CD4-positive, CD25-positive, alpha-beta regulatory T cell (primary cell): ENCODE measurements around the gene TJP3. TPM values are rescaled to one million over a fixed set of nuclear protein-coding genes. Genes with fewer than 3 reads are reported as not detected.

Source experiments
- ATAC-seq, 2 donors: fragments of 150-1000 bp; cut with Tn5 transposase; one replicate each; pipeline ENCODE4 v1.10.0; 2021; ENCODE audit warnings: low read depth in 2 of 2, moderate number of reproducible peaks in 2 of 2, moderate library complexity in 1 of 2
- DNase-seq, 3 donors: peaks; one replicate each; pipeline versions ENCODE4 v3.0.0 to v3.0.0-alpha.2; 2012 to 2022; ENCODE audit warnings: mixed read lengths in 1 of 3
- H3K27ac ChIP-seq: one replicate; pipeline ENCODE4 v1.7.0; 2013; ENCODE audit warnings: mild to moderate bottlenecking, low read length; ENCODE audit not compliant: insufficient read depth, poor library complexity, severe bottlenecking
- H3K27me3 ChIP-seq: one replicate; pipeline ENCODE4 v1.7.0; 2013; ENCODE audit warnings: low read length; ENCODE audit not compliant: control insufficient read depth, insufficient read depth
- H3K36me3 ChIP-seq: one replicate; pipeline ENCODE4 v1.7.0; 2013; ENCODE audit warnings: mild to moderate bottlenecking, low read length, moderate library complexity; ENCODE audit not compliant: control insufficient read depth, insufficient read depth
- H3K4me1 ChIP-seq: 2 replicates; pipeline ENCODE4 v1.7.0; 2013; ENCODE audit warnings: mild to moderate bottlenecking, low read length; ENCODE audit not compliant: insufficient read depth, control insufficient read depth, poor library complexity, severe bottlenecking
- H3K4me3 ChIP-seq: one replicate; pipeline ENCODE4 v1.7.0; 2013; ENCODE audit warnings: low read depth, mild to moderate bottlenecking, low read length, moderate library complexity
- H3K9me3 ChIP-seq, 2 experiments: 1 replicate in 1 of 2; 2 replicates in 1 of 2; pipeline ENCODE4 v1.7.0; 2013; ENCODE audit warnings: low read length in 2 of 2, mild to moderate bottlenecking in 1 of 2, moderate library complexity in 1 of 2; ENCODE audit not compliant: control insufficient read depth in 2 of 2
- H3K27ac Mint-ChIP-seq, 3 donors: one replicate each; pipeline ENCODE4 v1.8.0; 2020 to 2022; ENCODE audit warnings: mild to moderate bottlenecking in 3 of 3, mixed read lengths in 3 of 3, moderate library complexity in 2 of 3
- H3K27me3 Mint-ChIP-seq: one replicate; pipeline ENCODE4 v1.8.0; 2022; ENCODE audit warnings: mild to moderate bottlenecking, mixed read lengths
- H3K36me3 Mint-ChIP-seq: one replicate; pipeline ENCODE4 v1.8.0; 2020; ENCODE audit warnings: mixed read lengths
- H3K4me1 Mint-ChIP-seq, 4 donors: one replicate each; pipeline ENCODE4 v1.8.0; 2020 to 2022; ENCODE audit warnings: mixed read lengths in 4 of 4, mild to moderate bottlenecking in 1 of 4
- H3K4me3 Mint-ChIP-seq, 4 donors: one replicate each; pipeline ENCODE4 v1.8.0; 2020 to 2022; ENCODE audit warnings: mild to moderate bottlenecking in 4 of 4, mixed read lengths in 4 of 4, moderate library complexity in 3 of 4
- H3K9me3 Mint-ChIP-seq, 7 donors: one replicate each; pipeline ENCODE4 v1.8.0; 2020 to 2022; ENCODE audit warnings: mixed read lengths in 7 of 7, mild to moderate bottlenecking in 3 of 7, moderate library complexity in 2 of 7
- polyA plus RNA-seq, 4 donors: library from polyadenylated mRNA; unstranded; fragments of 300-500 nt; fragmentation: Illumina TruSeq; gene quantifications; one replicate each; pipeline ENCODE4 v1.2.3, GENCODE V29; 2021
- total RNA-seq: library from RNA; stranded (reverse); gene quantifications from one replicate; pipeline ENCODE4 v1.2.3, GENCODE V29; 2022

TJP3 gene
- total and polyA plus RNA-seq, 5 donors from 2014 or later = 20.6 to 34.4 (median 28.6) TPM

DNA sequence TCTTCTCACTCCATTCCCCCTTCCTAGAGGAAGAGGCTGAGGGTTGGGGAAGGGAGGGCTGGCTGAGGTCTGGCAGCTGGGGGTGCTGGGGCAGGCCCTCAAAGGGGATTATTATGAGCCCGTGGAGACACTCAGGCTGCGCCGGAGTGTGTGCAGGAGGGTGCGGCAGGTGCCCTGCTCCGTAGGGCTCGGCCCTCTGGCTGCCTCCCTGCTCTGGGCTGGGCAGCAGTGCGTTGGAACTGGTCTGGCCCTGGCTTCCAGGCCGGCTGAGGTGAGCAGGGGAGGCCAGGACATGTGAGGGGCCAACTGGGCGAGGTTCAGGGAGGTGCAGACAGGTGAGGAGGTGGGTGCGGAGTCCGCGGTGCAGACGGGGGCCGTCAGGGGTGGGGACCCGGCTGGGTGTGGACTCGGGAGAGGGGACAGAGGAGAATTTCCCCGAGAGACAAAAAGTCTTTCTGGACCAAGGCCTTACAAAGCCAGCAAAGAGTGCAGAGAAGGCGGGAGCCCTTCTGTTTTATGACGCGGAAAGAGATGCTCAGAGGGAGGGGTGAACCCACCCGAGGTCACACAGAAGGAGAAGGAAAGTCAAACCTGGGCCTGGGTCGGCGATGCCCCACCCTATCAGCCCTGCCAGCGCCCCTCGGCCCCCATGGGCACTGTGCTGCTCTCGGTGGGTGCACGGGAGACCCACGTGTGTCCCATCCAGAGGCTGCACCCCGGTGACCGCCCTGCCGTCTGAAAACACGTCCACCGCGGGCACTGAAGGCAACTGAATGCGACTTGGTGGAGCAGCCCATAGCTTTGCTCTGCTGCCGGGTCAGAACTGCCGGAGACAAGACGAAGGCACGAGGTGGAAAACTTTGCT, 38.9 kb upstream of the TJP3 start:
- Histone ChIP-seq H3K27me3 (no peaks in the 10 kb centered on the region), H3K4me1 (peaks cover 30% of the 10 kb centered on the region), H3K36me3 (no peaks in the 10 kb centered on the region), H3K4me3 (no peak overlapping the region), H3K9me3 (no peaks in the 10 kb centered on the region), H3K27ac (no peak overlapping the region)
- ATAC-seq (no peak), DNase-seq (no peak)
- peak overlapping the region in 1 of 3 donors; percentile 55 for H3K27ac Mint-ChIP-seq
- peaks cover 0 to 35% (median 1%) of the 10 kb centered on the region in 4 donors for H3K4me1 Mint-ChIP-seq
- no peaks in the 10 kb centered on the region for H3K27me3 Mint-ChIP-seq
- H3K9me3 Mint-ChIP-seq = no peaks in the 10 kb centered on the region
- peak overlapping the region in 1 of 4 donors; percentile 47 for H3K4me3 Mint-ChIP-seq
- peaks cover 4% of the 10 kb centered on the region for H3K36me3 Mint-ChIP-seq

DNA sequence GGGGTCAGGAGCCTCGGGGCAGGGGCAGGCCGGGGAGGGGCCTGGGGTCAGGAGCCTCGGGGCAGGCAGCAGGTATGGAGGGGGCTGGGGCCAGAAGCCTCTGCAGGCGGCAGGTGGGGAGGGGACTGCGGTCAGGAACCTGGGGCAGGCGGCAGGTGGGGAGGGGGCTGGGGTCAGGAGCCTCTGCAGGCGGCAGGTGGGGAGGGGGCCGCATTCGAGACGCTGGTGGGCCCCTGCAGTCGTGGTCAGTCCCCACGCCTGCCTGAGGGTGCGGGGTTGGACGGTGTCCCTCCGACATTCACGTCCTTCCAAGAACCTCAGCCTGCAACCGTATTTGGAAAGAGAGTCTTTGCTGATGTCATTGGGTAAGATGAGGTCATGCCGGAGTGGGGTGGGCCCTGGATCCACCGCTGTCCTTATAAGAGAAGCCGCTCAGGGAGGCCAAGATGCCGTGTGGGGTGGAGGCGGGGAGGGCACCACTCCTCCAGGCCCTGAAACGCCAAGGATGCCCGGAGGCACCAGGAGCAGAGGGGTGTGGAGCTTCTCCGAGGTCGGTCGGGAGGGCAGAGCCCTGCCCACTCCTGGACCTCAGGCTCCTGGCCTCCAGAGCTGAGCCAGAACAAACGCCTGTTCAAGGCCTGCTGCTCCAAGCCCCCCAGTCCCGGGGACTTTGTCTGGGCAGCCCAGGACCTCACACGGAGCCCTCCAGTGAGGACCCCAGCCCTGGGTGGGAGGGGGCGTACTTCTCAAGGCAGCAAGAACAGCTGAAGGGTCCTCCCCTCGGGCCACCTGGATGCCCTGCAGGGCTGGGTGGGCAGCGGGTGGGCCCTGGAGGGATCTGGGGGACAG, 38.0 kb upstream of the TJP3 start:
- Mint-ChIP-seq H3K9me3 (no peaks in the 10 kb centered on the region), H3K27ac (peak overlapping the region in 1 of 3 donors; percentile 31), H3K36me3 (peaks cover 11% of the 10 kb centered on the region), H3K4me3 (peak overlapping the region in 1 of 4 donors; percentile 24), H3K4me1 (peaks cover 0 to 39% (median 1%) of the 10 kb centered on the region in 4 donors), H3K27me3 (no peaks in the 10 kb centered on the region)
- no peaks in the 10 kb centered on the region for H3K9me3 ChIP-seq
- H3K27ac ChIP-seq = no peak overlapping the region
- ATAC-seq (no peak), DNase-seq (no peak)
- H3K27me3 ChIP-seq = no peaks in the 10 kb centered on the region
- peaks cover 30% of the 10 kb centered on the region for H3K4me1 ChIP-seq
- no peak overlapping the region for H3K4me3 ChIP-seq
- H3K36me3 ChIP-seq = no peaks in the 10 kb centered on the region

DNA sequence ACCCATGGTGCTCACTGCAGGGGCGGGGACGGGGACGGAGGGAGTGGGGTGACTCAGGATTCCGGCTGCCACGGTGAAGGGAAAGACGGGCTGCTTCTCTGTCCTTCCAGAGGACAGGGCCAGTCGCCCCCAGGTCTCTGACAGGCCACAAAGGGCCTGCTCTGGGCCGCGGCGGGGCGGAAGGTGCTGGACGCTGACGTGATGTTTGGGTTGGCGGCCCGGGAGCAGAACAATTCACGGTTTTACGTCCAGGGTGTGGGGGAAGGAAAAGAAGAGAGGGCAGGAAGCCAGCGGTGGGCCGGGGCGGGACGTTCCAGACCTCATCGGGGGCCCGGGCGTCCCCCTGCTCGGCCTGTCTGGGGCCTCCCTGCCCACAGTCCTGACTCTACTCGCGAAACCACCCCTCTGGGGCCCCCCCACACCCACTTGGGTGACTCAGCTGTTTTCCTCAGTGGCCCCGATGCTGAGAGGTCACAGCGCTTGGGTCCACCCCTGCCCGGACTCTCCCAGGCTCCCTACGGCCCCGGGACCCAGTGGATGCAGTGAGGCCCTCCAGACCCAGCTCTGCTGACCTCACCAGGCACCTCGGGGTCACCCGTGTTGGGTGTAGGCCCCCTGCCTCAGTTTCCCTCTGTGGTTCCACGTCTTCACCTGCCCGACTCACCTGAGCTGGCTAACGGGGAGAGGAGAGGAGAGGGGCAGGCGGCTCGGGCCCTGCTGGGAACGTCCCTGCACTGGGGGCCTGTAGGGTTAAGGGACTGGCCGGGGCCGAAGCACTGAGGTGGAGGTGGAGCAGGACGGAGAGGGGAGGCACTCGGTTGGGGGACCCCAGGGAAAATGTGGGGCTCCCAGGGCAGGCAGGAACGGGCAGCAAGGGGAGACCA, 37.1 kb upstream of the TJP3 start:
- H3K4me1 ChIP-seq = peaks cover 24% of the 10 kb centered on the region
- DNase-seq (peak in 1 of 3 donors; percentile 33), ATAC-seq (peak in 1 of 2 donors; percentile 20)
- H3K36me3 ChIP-seq = no peaks in the 10 kb centered on the region
- no peaks in the 10 kb centered on the region for H3K27me3 Mint-ChIP-seq
- H3K36me3 Mint-ChIP-seq = peaks cover 11% of the 10 kb centered on the region
- H3K4me3 ChIP-seq = no peak overlapping the region
- no peaks in the 10 kb centered on the region for H3K9me3 ChIP-seq
- no peaks in the 10 kb centered on the region for H3K9me3 Mint-ChIP-seq
- peaks cover 0 to 39% (median 1%) of the 10 kb centered on the region in 4 donors for H3K4me1 Mint-ChIP-seq
- H3K27ac Mint-ChIP-seq = peak overlapping the region in 2 of 3 donors; percentile 15 to 81
- H3K4me3 Mint-ChIP-seq = peak overlapping the region in 3 of 4 donors; percentile 43 to 72 (median 58)
- H3K27me3 ChIP-seq = no peaks in the 10 kb centered on the region
- H3K27ac ChIP-seq = no peak overlapping the region

DNA sequence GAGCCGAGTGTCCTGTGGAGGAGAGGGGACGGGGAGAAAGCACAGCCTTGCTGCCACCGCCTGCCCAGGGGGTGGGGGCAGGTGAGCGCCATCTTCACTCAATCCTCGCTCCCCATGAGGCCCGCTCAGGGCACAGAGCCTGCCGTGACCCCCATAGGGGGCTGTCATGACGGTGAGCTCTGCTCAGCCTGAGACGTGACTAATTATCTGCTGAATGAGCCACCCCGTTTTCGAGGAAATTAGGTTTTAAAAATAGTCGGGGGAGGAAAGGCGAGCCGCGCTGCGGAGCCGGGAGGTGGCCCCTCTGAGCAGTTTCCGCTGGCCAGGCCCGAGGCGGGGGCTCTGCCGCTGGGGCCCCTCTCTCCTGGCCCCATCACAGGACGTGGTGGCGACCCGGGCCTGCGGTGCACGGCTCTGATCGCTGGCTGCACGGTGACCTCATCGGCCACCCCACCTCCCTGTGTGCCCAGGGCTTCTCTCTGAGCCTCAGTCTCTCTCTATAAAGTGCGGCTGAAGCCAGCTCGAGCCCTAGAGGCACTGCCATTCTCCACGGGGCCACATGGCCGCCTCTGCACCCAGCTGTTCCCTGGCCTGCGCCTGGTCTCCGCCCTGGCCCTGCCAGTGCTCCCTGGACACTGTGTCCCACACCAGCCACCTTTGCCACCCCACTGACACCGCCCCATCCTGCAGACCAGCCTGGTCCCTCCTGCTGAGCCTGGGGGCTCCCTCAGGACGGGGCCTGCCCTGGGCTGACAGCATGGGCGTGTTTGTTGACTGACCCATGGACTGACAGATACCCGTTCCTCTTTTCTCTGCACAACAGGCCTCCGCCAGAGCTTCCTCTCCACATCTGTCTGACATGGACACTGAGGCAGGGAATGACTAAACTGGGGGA, 36.3 kb upstream of the TJP3 start:
- Histone ChIP-seq H3K36me3 (no peaks in the 10 kb centered on the region), H3K4me1 (peaks cover 22% of the 10 kb centered on the region), H3K4me3 (no peak overlapping the region), H3K9me3 (no peaks in the 10 kb centered on the region), H3K27ac (no peak overlapping the region), H3K27me3 (no peaks in the 10 kb centered on the region)
- Mint-ChIP-seq H3K4me1 (peaks cover 0 to 36% (median 0%) of the 10 kb centered on the region in 4 donors), H3K36me3 (peaks cover 6% of the 10 kb centered on the region), H3K9me3 (no peaks in the 10 kb centered on the region), H3K27ac (peak overlapping the region in 2 of 3 donors; percentile 15 to 20), H3K27me3 (no peaks in the 10 kb centered on the region), H3K4me3 (peak overlapping the region in 3 of 4 donors; percentile 19 to 72 (median 43))
- DNase-seq (peak in 1 of 3 donors; percentile 64), ATAC-seq (peak; percentile 46 to 63)

DNA sequence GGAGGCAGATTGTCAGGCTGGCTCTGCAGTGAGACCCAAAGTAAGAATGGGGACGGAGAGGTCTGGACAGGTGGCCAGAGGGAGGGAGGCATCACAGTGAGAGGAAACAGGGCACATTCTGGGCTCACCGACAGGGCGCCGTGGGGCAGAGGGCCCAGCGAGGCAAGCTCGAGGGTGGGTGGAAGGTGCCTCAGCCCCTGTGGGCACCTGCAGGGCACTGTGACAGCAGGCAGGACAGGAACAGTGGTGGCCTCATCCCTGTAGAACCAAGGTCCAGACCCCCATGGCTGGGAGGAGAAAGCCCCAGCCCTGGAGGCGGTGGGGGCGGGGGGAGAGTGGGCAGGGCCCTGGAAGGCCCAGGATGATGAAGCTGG, 35.6 kb upstream of the TJP3 start:
- no peak overlapping the region for H3K27ac ChIP-seq
- no peak for ATAC-seq
- H3K27ac Mint-ChIP-seq = no peak overlapping the region

DNA sequence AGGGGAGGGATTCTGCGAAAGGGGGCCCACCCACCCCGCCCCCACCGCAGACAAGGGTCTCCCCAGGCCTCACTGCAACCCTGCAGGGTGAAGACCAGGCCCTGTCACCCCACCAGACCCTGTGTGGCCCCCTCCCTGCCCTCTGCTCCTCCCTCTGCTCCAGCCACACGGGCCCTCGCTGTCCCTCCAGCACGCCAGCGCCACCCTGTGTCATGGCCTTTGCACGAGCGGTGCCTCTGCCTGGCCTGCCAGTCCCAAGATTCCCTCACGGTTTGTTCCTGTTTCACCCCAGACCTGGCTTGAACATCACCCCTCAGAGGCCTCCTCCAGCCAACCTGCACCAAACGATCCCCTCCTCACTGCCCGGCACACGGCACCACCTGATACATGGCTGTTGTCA, 35.2 kb upstream of the TJP3 start:
- H3K9me3 ChIP-seq = no peaks in the 10 kb centered on the region
- Mint-ChIP-seq H3K9me3 (no peaks in the 10 kb centered on the region), H3K4me1 (peaks cover 0 to 39% (median 0%) of the 10 kb centered on the region in 4 donors), H3K36me3 (peaks cover 6% of the 10 kb centered on the region), H3K27ac (peak overlapping the region in 1 of 3 donors; percentile 79), H3K4me3 (peak overlapping the region in 2 of 4 donors; percentile 43 to 56), H3K27me3 (no peaks in the 10 kb centered on the region)
- H3K36me3 ChIP-seq = no peaks in the 10 kb centered on the region
- H3K4me3 ChIP-seq = no peak overlapping the region
- DNase-seq = no peak
- H3K27me3 ChIP-seq = no peaks in the 10 kb centered on the region
- peaks cover 22% of the 10 kb centered on the region for H3K4me1 ChIP-seq
- no peak overlapping the region for H3K27ac ChIP-seq
- no peak for ATAC-seq

More for the DNA sequence above, 35.6 kb upstream of the TJP3 start:
- Histone ChIP-seq H3K4me1 (peaks cover 22% of the 10 kb centered on the region), H3K9me3 (no peaks in the 10 kb centered on the region), H3K36me3 (no peaks in the 10 kb centered on the region), H3K27me3 (no peaks in the 10 kb centered on the region), H3K4me3 (no peak overlapping the region)
- no peak for DNase-seq
- H3K4me1 Mint-ChIP-seq = peaks cover 0 to 39% (median 0%) of the 10 kb centered on the region in 4 donors
- H3K36me3 Mint-ChIP-seq = peaks cover 6% of the 10 kb centered on the region
- no peaks in the 10 kb centered on the region for H3K9me3 Mint-ChIP-seq
- H3K27me3 Mint-ChIP-seq = no peaks in the 10 kb centered on the region
- H3K4me3 Mint-ChIP-seq = no peak overlapping the region
